Measurements from ENCODE around the gene QKI.
A peak's percentile ranks its signal among the peaks of the same experiment; 100 is the strongest.

The QKI gene

GRCh38 chr6:163414117-163414945 lies at the start of gene QKI:
Gene QKI, plus strand, starts transcription at chr6:163414718. Its CDS starts 476 bp downstream, at chr6:163415194.
- H3K36me3 ChIP-seq (ENCODE audit: control insufficient read depth, insufficient read depth, low read length) = no peaks in the 10 kb centered on the region
- peaks cover 2% of the 10 kb centered on the region for H3K27me3 ChIP-seq (ENCODE audit: control insufficient read depth, insufficient read depth, low read length)
- H3K4me1 ChIP-seq (ENCODE audit: control insufficient read depth, insufficient read depth, low read length) = peaks cover 6% of the 10 kb centered on the region
- peak within 1 kb of the TSS; percentile 71 for H3K9ac ChIP-seq (ENCODE audit: low read length)
- H3K27ac ChIP-seq (ENCODE audit: low read depth, low read length) = peak within 1 kb of the TSS; percentile 99
- peak within 1 kb of the TSS; percentile 77 for H3K4me3 ChIP-seq (ENCODE audit: low read length)

GRCh38 chr6:163366288-163366687 lies 48.2 kb upstream of the QKI start:
- Histone ChIP-seq H3K27me3 (ENCODE audit: control insufficient read depth, insufficient read depth, low read length) (no peaks in the 10 kb centered on the region), H3K36me3 (ENCODE audit: control insufficient read depth, insufficient read depth, low read length) (no peaks in the 10 kb centered on the region), H3K9ac (ENCODE audit: low read length) (no peak overlapping the region), H3K4me1 (ENCODE audit: control insufficient read depth, insufficient read depth, low read length) (no peaks in the 10 kb centered on the region), H3K4me3 (ENCODE audit: low read length) (no peak overlapping the region), H3K27ac (ENCODE audit: low read depth, low read length) (no peak overlapping the region)

GRCh38 chr6:163367497-163368183 lies 46.9 kb upstream of the QKI start:
- no peak overlapping the region for H3K4me3 ChIP-seq (ENCODE audit: low read length)
- no peaks in the 10 kb centered on the region for H3K4me1 ChIP-seq (ENCODE audit: control insufficient read depth, insufficient read depth, low read length)
- H3K36me3 ChIP-seq (ENCODE audit: control insufficient read depth, insufficient read depth, low read length) = no peaks in the 10 kb centered on the region
- H3K27me3 ChIP-seq (ENCODE audit: control insufficient read depth, insufficient read depth, low read length) = no peaks in the 10 kb centered on the region
- H3K27ac ChIP-seq (ENCODE audit: low read depth, low read length) = no peak overlapping the region
- no peak overlapping the region for H3K9ac ChIP-seq (ENCODE audit: low read length)

GRCh38 chr6:163369141-163369540 lies 45.4 kb upstream of the QKI start:
- Histone ChIP-seq H3K4me3 (ENCODE audit: low read length) (no peak overlapping the region), H3K4me1 (ENCODE audit: control insufficient read depth, insufficient read depth, low read length) (no peaks in the 10 kb centered on the region), H3K9ac (ENCODE audit: low read length) (no peak overlapping the region), H3K36me3 (ENCODE audit: control insufficient read depth, insufficient read depth, low read length) (no peaks in the 10 kb centered on the region), H3K27ac (ENCODE audit: low read depth, low read length) (no peak overlapping the region), H3K27me3 (ENCODE audit: control insufficient read depth, insufficient read depth, low read length) (no peaks in the 10 kb centered on the region)

- Histone ChIP-seq H3K4me1 (ENCODE audit: control insufficient read depth, insufficient read depth, low read length) (no peaks in the 10 kb centered on the region), H3K36me3 (ENCODE audit: control insufficient read depth, insufficient read depth, low read length) (no peaks in the 10 kb centered on the region), H3K27me3 (ENCODE audit: control insufficient read depth, insufficient read depth, low read length) (no peaks in the 10 kb centered on the region), H3K27ac (ENCODE audit: low read depth, low read length) (no peak overlapping the region), H3K4me3 (ENCODE audit: low read length) (no peak overlapping the region), H3K9ac (ENCODE audit: low read length) (no peak overlapping the region)
Measured at GRCh38 chr6:163369628-163370365, 44.7 kb upstream of the QKI start.

GRCh38 chr6:163370464-163371117 lies 43.9 kb upstream of the QKI start:
- H3K4me3 ChIP-seq (ENCODE audit: low read length) = no peak overlapping the region
- no peaks in the 10 kb centered on the region for H3K36me3 ChIP-seq (ENCODE audit: control insufficient read depth, insufficient read depth, low read length)
- H3K27me3 ChIP-seq (ENCODE audit: control insufficient read depth, insufficient read depth, low read length) = no peaks in the 10 kb centered on the region
- no peak overlapping the region for H3K9ac ChIP-seq (ENCODE audit: low read length)
- H3K4me1 ChIP-seq (ENCODE audit: control insufficient read depth, insufficient read depth, low read length) = no peaks in the 10 kb centered on the region
- H3K27ac ChIP-seq (ENCODE audit: low read depth, low read length) = no peak overlapping the region

GRCh38 chr6:163371129-163371528 lies 43.4 kb upstream of the QKI start:
- Histone ChIP-seq H3K36me3 (ENCODE audit: control insufficient read depth, insufficient read depth, low read length) (no peaks in the 10 kb centered on the region), H3K4me1 (ENCODE audit: control insufficient read depth, insufficient read depth, low read length) (no peaks in the 10 kb centered on the region), H3K9ac (ENCODE audit: low read length) (no peak overlapping the region), H3K27me3 (ENCODE audit: control insufficient read depth, insufficient read depth, low read length) (no peaks in the 10 kb centered on the region), H3K4me3 (ENCODE audit: low read length) (no peak overlapping the region), H3K27ac (ENCODE audit: low read depth, low read length) (no peak overlapping the region)

GRCh38 chr6:163373240-163373639 lies 41.3 kb upstream of the QKI start:
- no peaks in the 10 kb centered on the region for H3K36me3 ChIP-seq (ENCODE audit: control insufficient read depth, insufficient read depth, low read length)
- no peaks in the 10 kb centered on the region for H3K4me1 ChIP-seq (ENCODE audit: control insufficient read depth, insufficient read depth, low read length)
- H3K9ac ChIP-seq (ENCODE audit: low read length) = no peak overlapping the region
- no peak overlapping the region for H3K27ac ChIP-seq (ENCODE audit: low read depth, low read length)
- no peaks in the 10 kb centered on the region for H3K27me3 ChIP-seq (ENCODE audit: control insufficient read depth, insufficient read depth, low read length)
- H3K4me3 ChIP-seq (ENCODE audit: low read length) = no peak overlapping the region

- Histone ChIP-seq H3K4me3 (ENCODE audit: low read length) (no peak overlapping the region), H3K27ac (ENCODE audit: low read depth, low read length) (no peak overlapping the region), H3K36me3 (ENCODE audit: control insufficient read depth, insufficient read depth, low read length) (no peaks in the 10 kb centered on the region), H3K9ac (ENCODE audit: low read length) (no peak overlapping the region), H3K4me1 (ENCODE audit: control insufficient read depth, insufficient read depth, low read length) (no peaks in the 10 kb centered on the region), H3K27me3 (ENCODE audit: control insufficient read depth, insufficient read depth, low read length) (no peaks in the 10 kb centered on the region)
Measured at GRCh38 chr6:163375361-163375760, 39.2 kb upstream of the QKI start.

GRCh38 chr6:163376187-163376586 lies 38.3 kb upstream of the QKI start:
- Histone ChIP-seq H3K36me3 (ENCODE audit: control insufficient read depth, insufficient read depth, low read length) (no peaks in the 10 kb centered on the region), H3K4me3 (ENCODE audit: low read length) (no peak overlapping the region), H3K4me1 (ENCODE audit: control insufficient read depth, insufficient read depth, low read length) (no peaks in the 10 kb centered on the region), H3K9ac (ENCODE audit: low read length) (no peak overlapping the region), H3K27ac (ENCODE audit: low read depth, low read length) (no peak overlapping the region), H3K27me3 (ENCODE audit: control insufficient read depth, insufficient read depth, low read length) (no peaks in the 10 kb centered on the region)

- Histone ChIP-seq H3K9ac (ENCODE audit: low read length) (no peak overlapping the region), H3K4me3 (ENCODE audit: low read length) (no peak overlapping the region), H3K4me1 (ENCODE audit: control insufficient read depth, insufficient read depth, low read length) (no peaks in the 10 kb centered on the region), H3K27ac (ENCODE audit: low read depth, low read length) (no peak overlapping the region), H3K27me3 (ENCODE audit: control insufficient read depth, insufficient read depth, low read length) (no peaks in the 10 kb centered on the region), H3K36me3 (ENCODE audit: control insufficient read depth, insufficient read depth, low read length) (no peaks in the 10 kb centered on the region)
Measured at GRCh38 chr6:163377561-163377960, 37.0 kb upstream of the QKI start.

GRCh38 chr6:163380216-163380615 lies 34.3 kb upstream of the QKI start:
- no peaks in the 10 kb centered on the region for H3K4me1 ChIP-seq (ENCODE audit: control insufficient read depth, insufficient read depth, low read length)
- H3K36me3 ChIP-seq (ENCODE audit: control insufficient read depth, insufficient read depth, low read length) = no peaks in the 10 kb centered on the region
- H3K4me3 ChIP-seq (ENCODE audit: low read length) = no peak overlapping the region
- no peak overlapping the region for H3K27ac ChIP-seq (ENCODE audit: low read depth, low read length)
- H3K27me3 ChIP-seq (ENCODE audit: control insufficient read depth, insufficient read depth, low read length) = no peaks in the 10 kb centered on the region
- no peak overlapping the region for H3K9ac ChIP-seq (ENCODE audit: low read length)

Data from rectal smooth muscle tissue (tissue), 1 donor.